HEK293T (cell line): ENCODE data around the gene DOK6.

ENCODE experiments used
- ARNT ChIP-seq: fragments of 450-650 bp; IDR thresholded peaks from 2 replicates; pipeline ENCODE4 v1.6.1; 2017; ENCODE audit warnings: mild to moderate bottlenecking
- BHLHE40 ChIP-seq: fragments of 450-650 bp; IDR thresholded peaks from 2 replicates; pipeline ENCODE4 v1.6.1; 2016; ENCODE audit warnings: mild to moderate bottlenecking, moderate library complexity, borderline replicate concordance
- CTBP1 ChIP-seq: fragments of 450-650 bp; IDR thresholded peaks from 2 replicates; pipeline ENCODE4 v1.6.1; 2016; ENCODE audit warnings: borderline replicate concordance
- ELF4 ChIP-seq: fragments of 450-650 bp; IDR thresholded peaks from 2 replicates; pipeline ENCODE4 v1.6.1; 2017; ENCODE audit warnings: antibody characterized with exemption
- FOXM1 ChIP-seq: fragments of 450-650 bp; IDR thresholded peaks from 2 replicates; pipeline ENCODE4 v1.6.1; 2017; ENCODE audit warnings: mild to moderate bottlenecking, borderline replicate concordance
- SP1 ChIP-seq: fragments of 450-650 bp; IDR thresholded peaks from 2 replicates; pipeline ENCODE4 v1.6.1; 2017
- TARDBP ChIP-seq: fragments of 450-650 bp; IDR thresholded peaks from 2 replicates; pipeline ENCODE4 v1.6.1; 2016
- ZNF384 ChIP-seq: fragments of 450-650 bp; IDR thresholded peaks from 2 replicates; pipeline ENCODE4 v1.6.1; 2016

DNA sequence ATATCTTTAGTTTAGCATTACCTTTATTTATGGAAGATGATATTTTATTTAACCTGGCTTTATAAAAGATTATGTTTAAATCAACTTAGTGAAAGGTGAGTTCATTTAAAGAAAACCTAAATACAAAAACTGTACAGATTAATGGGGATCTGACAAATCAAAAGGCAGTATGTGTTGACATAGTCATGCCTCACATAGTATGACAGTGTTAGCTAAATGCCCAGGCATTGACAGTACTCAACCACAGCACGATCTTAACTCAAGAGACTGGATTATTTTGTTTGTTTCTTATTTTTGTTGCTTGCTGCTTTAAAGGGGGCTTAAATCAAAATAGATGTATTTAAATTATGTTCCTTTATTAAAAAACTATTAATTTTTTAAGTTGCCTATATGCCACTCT, 7.8 kb downstream of the DOK6 start:
- TF ChIP-seq SP1 (no peak), ZNF384 (no peak), FOXM1 (no peak), BHLHE40 (no peak), ELF4 (no peak), TARDBP (no peak), ARNT (no peak), CTBP1 (no peak)
